Spleen (tissue), 11 donors: Measurements from ENCODE around the gene LAMA4. TPM values are rescaled to one million over a fixed set of nuclear protein-coding genes. Genes with fewer than 3 reads are reported as not detected.

Source experiments
- DNase-seq: peaks from one replicate; pipeline ENCODE4 v3.0.0-alpha.2; 2020
- H3K27ac ChIP-seq, 8 donors: fragments of 200-600 bp; sonication (generic) in 7 of 8; 1 replicate in 4 of 8; 2 replicates in 4 of 8; pipeline versions ENCODE4 v1.5.0 to v1.8.0; 2016 to 2021; ENCODE audit warnings: inconsistent platforms in 4 of 8, mild to moderate bottlenecking in 4 of 8, moderate library complexity in 1 of 8
- H3K27me3 ChIP-seq, 7 donors: fragments of 200-600 bp; sonication (generic) in 6 of 7; replicated peaks in 1 of 7; 1 replicate in 4 of 7; 2 replicates in 3 of 7; pipeline versions ENCODE4 v1.5.0 to v1.8.0; 2016 to 2021; ENCODE audit warnings: inconsistent platforms in 3 of 7, mild to moderate bottlenecking in 1 of 7
- H3K36me3 ChIP-seq, 6 donors: fragments of 200-600 bp; sonication (generic) in 5 of 6; 1 replicate in 4 of 6; 2 replicates in 2 of 6; pipeline versions ENCODE4 v1.5.0 to v1.8.0; 2016 to 2021; ENCODE audit warnings: inconsistent platforms in 2 of 6
- H3K4me1 ChIP-seq, 6 donors: fragments of 200-600 bp; sonication (generic) in 5 of 6; 1 replicate in 3 of 6; 2 replicates in 3 of 6; pipeline versions ENCODE4 v1.5.0 to v1.8.0; 2016 to 2021; ENCODE audit warnings: inconsistent platforms in 3 of 6
- H3K4me3 ChIP-seq, 8 donors: fragments of 200-600 bp; sonication (generic) in 7 of 8; 1 replicate in 4 of 8; 2 replicates in 4 of 8; pipeline versions ENCODE4 v1.5.0 to v1.8.0; 2016 to 2021; ENCODE audit warnings: inconsistent platforms in 4 of 8, mild to moderate bottlenecking in 4 of 8, moderate library complexity in 2 of 8
- H3K9me3 ChIP-seq, 8 donors: fragments of 200-600 bp; sonication (generic) in 7 of 8; 1 replicate in 4 of 8; 2 replicates in 4 of 8; pipeline versions ENCODE4 v1.5.0 to v1.8.0; 2016 to 2021; ENCODE audit warnings: inconsistent platforms in 4 of 8
- POLR2A ChIP-seq, 3 donors: fragments of 450-650 bp; IDR thresholded peaks; one replicate each; pipeline ENCODE4 v1.5.1; 2017; ENCODE audit warnings: antibody characterized with exemption in 3 of 3, mild to moderate bottlenecking in 1 of 3
- POLR2AphosphoS5 ChIP-seq, 3 donors: sonication (generic); formaldehyde crosslinking; IDR thresholded peaks; one replicate each; pipeline ENCODE4 v1.5.1; 2017; ENCODE audit warnings: antibody characterized with exemption in 3 of 3
- WGBS, 5 donors: extraction: QIAGEN DNeasy Blood & Tissue Kit in 3 of 5; methylation state at CpG; one replicate each; pipeline versions ENCODE4 v1.1.5 to v1.1.7; 2013 to 2018; 5-methylcytosine and 5-hydroxymethylcytosine counted together
- intact Hi-C: fragments of 100-400 bp; cut with DNase I; formaldehyde crosslinking; loops from one replicate; pipeline ENCODE4 v1.15.0; 2023; ENCODE audit warnings: low total_unique reads
- polyA plus RNA-seq, 3 donors: library from polyadenylated mRNA; stranded (reverse); fragments of 200-250 nt; gene quantifications; one replicate each; pipeline ENCODE4 v1.2.1, GENCODE V29; 2013
- total RNA-seq, 7 donors: library from RNA; depleted of rRNA in 3 of 7; stranded (reverse); fragments of >200 nt in 3 of 7; fragmentation: NEBNext Ultra II Directional in 4 of 7; extraction: Animal tissue kit (Norgen Biotek cat#: 25700) in 4 of 7; gene quantifications; one replicate each; pipeline versions ENCODE4 v1.1.0 to v1.2.1, GENCODE V29; 2016 to 2021
- TF ChIP-seq, protein P1 (sequence below), 11 experiments: fragments of 200-600 bp in 7 of 11; fragments of 450-650 bp in 4 of 11; sonication (generic) in 4 of 11; IDR thresholded peaks in 8 of 11; conservative IDR thresholded peaks in 3 of 11; 1 replicate in 7 of 11; 2 replicates in 4 of 11; pipeline versions ENCODE4 v1.4.0 to v1.8.0; 2016 to 2021; ENCODE audit warnings: antibody characterized with exemption in 11 of 11, inconsistent platforms in 4 of 11, mild to moderate bottlenecking in 1 of 11
- donor health status: healthy with polysubstance abuse.
- donor health status: DM: no; HTN: no; CAD: no; lungs with moderate emphysema.
- donor health status: DM: no; HTN: no; CAD: no.
- donor health status: Bipolar disorder and iron deficiency.
- donor health status: healthy.
- donor health status: DM: no; HTN: no; CAD: no.
- donor health status: DM: yes; HTN: yes; CAD: no.

Gene LAMA4
- total and polyA plus RNA-seq, 10 donors: 0.76 to 3.7 (median 2.5) TPM

DNA sequence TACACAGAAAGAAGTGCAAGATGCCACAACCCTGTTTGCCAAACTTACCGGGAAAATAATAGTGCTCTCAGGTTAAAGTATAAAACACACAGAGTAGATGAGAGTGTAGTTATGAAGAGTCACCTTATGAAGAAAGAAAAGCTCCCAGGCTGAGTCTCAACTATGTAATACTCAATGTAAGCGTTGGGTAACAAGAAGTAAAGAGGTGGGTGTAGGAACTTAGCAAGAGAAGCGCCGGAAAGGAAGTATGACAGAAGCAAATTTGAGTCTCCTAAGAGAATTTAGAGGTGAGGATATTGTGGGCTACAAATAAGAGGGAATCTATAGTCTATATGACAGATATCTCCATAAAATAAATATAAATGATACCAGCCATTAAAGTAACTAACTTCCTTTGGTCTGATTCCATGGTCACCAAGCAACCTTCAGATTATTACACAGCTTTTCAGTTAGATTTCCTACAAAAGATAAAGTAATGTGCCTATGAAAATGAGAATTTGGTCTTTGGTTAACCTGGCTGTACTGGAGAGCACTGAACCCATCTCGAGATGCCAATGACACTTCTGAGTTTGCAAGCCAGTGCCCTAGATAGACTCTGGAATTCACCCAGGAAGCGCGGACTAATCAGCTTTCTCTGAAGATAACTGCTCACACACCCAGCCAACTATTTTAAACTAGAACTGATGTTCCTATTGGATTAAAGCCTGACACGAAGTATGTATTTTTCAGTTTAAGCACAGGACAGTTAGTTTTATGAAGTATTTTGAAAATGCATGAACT is 168.9 kb downstream of the LAMA4 start:
- Histone ChIP-seq H3K4me3 (no peak overlapping the region), H3K27me3 (no peaks in the 10 kb centered on the region), H3K4me1 (peaks cover 5 to 27% (median 19%) of the 10 kb centered on the region in 6 donors), H3K36me3 (peaks cover 0 to 36% (median 8%) of the 10 kb centered on the region in 6 donors), H3K9me3 (no peaks in the 10 kb centered on the region), H3K27ac (no peak overlapping the region)
- TF ChIP-seq POLR2AphosphoS5 (IDR thresholded peaks at IDR 0.05) (no peak), POLR2A (IDR thresholded peaks at IDR 0.05) (no peak)
- TF ChIP-seq, protein P1, sequence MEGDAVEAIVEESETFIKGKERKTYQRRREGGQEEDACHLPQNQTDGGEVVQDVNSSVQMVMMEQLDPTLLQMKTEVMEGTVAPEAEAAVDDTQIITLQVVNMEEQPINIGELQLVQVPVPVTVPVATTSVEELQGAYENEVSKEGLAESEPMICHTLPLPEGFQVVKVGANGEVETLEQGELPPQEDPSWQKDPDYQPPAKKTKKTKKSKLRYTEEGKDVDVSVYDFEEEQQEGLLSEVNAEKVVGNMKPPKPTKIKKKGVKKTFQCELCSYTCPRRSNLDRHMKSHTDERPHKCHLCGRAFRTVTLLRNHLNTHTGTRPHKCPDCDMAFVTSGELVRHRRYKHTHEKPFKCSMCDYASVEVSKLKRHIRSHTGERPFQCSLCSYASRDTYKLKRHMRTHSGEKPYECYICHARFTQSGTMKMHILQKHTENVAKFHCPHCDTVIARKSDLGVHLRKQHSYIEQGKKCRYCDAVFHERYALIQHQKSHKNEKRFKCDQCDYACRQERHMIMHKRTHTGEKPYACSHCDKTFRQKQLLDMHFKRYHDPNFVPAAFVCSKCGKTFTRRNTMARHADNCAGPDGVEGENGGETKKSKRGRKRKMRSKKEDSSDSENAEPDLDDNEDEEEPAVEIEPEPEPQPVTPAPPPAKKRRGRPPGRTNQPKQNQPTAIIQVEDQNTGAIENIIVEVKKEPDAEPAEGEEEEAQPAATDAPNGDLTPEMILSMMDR (IDR thresholded peaks at IDR 0.05 in 8 of 11, conservative IDR thresholded peaks at IDR 0.05 in 3 of 11): no peak
- WGBS, 5 donors: 82 to 95% (median 88%) methylated on average over 8 of the region's 8 CpGs
- intact Hi-C loops: no loop called here
- no peak for DNase-seq

DNA sequence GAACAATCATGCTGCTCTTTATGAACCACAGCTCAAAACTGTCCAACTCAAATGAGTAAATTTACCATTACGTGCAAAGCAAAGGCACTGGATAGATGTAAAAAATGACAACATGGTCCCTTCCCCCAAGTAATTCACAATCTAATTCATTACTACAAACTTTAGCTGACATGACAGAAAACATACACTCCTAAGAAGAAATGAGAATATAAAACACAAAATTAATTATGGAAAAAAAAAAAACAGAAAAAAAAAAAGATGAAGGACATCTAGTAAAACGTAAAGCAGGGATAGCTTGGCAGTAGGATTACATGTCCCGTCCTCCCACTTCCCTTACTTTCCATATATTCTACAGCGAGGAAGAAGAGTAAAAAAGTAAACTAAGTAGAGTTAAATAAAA is 172.8 kb downstream of the LAMA4 start:
- Histone ChIP-seq H3K36me3 (peaks cover 0 to 75% (median 27%) of the 10 kb centered on the region in 6 donors), H3K4me1 (peaks cover 5 to 15% (median 10%) of the 10 kb centered on the region in 6 donors), H3K27me3 (no peaks in the 10 kb centered on the region), H3K27ac (no peak overlapping the region), H3K9me3 (no peaks in the 10 kb centered on the region), H3K4me3 (no peak overlapping the region)
- TF ChIP-seq POLR2AphosphoS5 (IDR thresholded peaks at IDR 0.05): no peak
- TF ChIP-seq, protein P1 (IDR thresholded peaks at IDR 0.05 in 8 of 11, conservative IDR thresholded peaks at IDR 0.05 in 3 of 11): no peak
- TF ChIP-seq POLR2A (IDR thresholded peaks at IDR 0.05): no peak
- DNase-seq: no peak
- WGBS, 5 donors: 91 to 95% (median 93%) methylated on average over 4 of the region's 4 CpGs
- intact Hi-C loops: no loop called here

DNA sequence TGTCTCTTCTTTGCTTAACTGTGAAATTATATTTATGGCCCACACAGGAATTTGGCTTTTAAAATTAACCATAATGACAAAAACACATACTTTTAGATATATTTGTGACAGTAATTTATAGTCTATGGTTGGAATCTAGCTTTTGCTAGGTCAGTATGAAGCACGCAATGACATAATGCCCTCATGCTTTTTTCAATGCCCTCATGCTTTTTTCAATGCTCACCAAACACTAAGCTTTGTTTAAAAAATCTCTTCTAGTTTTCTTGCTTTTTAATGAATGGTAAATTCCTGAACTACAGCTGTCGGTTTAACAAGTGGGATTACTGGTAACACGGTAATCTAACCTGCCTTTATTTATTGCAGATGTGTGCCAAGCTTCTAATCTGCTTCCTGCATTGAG is 187.8 kb downstream of the LAMA4 start:
- Histone ChIP-seq H3K9me3 (no peaks in the 10 kb centered on the region), H3K4me1 (no peaks in the 10 kb centered on the region), H3K4me3 (no peak overlapping the region), H3K27me3 (no peaks in the 10 kb centered on the region), H3K36me3 (peaks cover 0 to 29% (median 15%) of the 10 kb centered on the region in 6 donors), H3K27ac (no peak overlapping the region)
- 64 to 77% (median 70%) methylated on average over 3 of the region's 3 CpGs for WGBS, 5 donors
- no peak for TF ChIP-seq POLR2AphosphoS5 (IDR thresholded peaks at IDR 0.05)
- TF ChIP-seq, protein P1 (IDR thresholded peaks at IDR 0.05 in 8 of 11, conservative IDR thresholded peaks at IDR 0.05 in 3 of 11): no peak
- no peak for TF ChIP-seq POLR2A (IDR thresholded peaks at IDR 0.05)
- intact Hi-C loops: no loop called here
- DNase-seq: no peak

DNA sequence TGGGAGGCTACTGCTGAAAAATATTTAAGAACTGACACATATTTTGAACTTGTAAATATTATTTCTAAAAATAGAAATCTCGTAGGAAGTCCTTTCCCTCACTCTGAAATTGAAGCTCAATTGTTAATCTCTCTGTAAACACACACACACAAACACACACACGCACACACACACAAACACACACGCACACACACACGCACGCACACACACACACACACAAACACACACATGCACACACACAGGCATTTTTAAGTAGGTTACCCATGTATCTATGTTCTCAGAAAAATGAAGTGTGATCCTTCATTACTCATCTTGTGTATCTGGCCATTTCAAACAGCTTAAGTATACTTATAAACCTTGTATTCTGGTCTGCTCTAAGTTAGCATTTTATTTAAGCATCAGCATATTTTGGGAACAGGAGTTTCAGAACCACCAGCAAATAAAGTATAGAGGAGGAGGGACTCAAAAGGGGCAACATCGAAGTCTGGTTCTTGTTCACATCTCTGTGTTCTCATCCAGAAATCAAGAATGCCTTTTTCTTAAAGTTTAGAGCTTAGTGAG is 188.9 kb downstream of the LAMA4 start:
- Histone ChIP-seq H3K9me3 (no peaks in the 10 kb centered on the region), H3K27ac (no peak overlapping the region), H3K27me3 (no peaks in the 10 kb centered on the region), H3K4me1 (no peaks in the 10 kb centered on the region), H3K4me3 (no peak overlapping the region), H3K36me3 (peaks cover 0 to 18% (median 9%) of the 10 kb centered on the region in 6 donors)
- intact Hi-C loops: no loop called here
- no peak for DNase-seq
- TF ChIP-seq POLR2AphosphoS5 (IDR thresholded peaks at IDR 0.05) (no peak), POLR2A (IDR thresholded peaks at IDR 0.05) (no peak)
- TF ChIP-seq, protein P1 (IDR thresholded peaks at IDR 0.05 in 8 of 11, conservative IDR thresholded peaks at IDR 0.05 in 3 of 11): no peak
- WGBS, 5 donors: 66 to 85% (median 73%) methylated on average over 6 of the region's 6 CpGs
